ENCODE data around the gene SGMS1. TPM values are rescaled to one million over a fixed set of nuclear protein-coding genes. Genes with fewer than 3 reads are reported as not detected.

Gene SGMS1
- total and polyA plus RNA-seq, 8 donors, result 47.0 to 58.1 (median 54.0) TPM

GRCh38 chr10:50641626-50642025, 17.9 kb upstream of the SGMS1 start:
- no peak for ATAC-seq
- Histone ChIP-seq H3K36me3 (no peaks in the 10 kb centered on the region), H3K4me1 (peaks cover 0 to 9% of the 10 kb centered on the region in 2 donors), H3K27me3 (no peaks in the 10 kb centered on the region), H3K27ac (no peak overlapping the region), H3K9me3 (no peaks in the 10 kb centered on the region), H3K4me3 (no peak overlapping the region)
- TF ChIP-seq CTCF (IDR thresholded peaks at IDR 0.05), result no peak
- intact Hi-C loops (cut with DNase I), result no loop called here
- DNase-seq, result no peak

- intact Hi-C loops (cut with DNase I), result no loop called here
- no peaks in the 10 kb centered on the region for H3K36me3 ChIP-seq
- H3K27me3 ChIP-seq, result no peaks in the 10 kb centered on the region
- no peak for ATAC-seq
- no peak overlapping the region for H3K27ac ChIP-seq
- H3K4me1 ChIP-seq, result peaks cover 0 to 16% of the 10 kb centered on the region in 2 donors
- no peak for DNase-seq
- no peaks in the 10 kb centered on the region for H3K9me3 ChIP-seq
- H3K4me3 ChIP-seq, result no peak overlapping the region
- TF ChIP-seq CTCF (IDR thresholded peaks at IDR 0.05), result no peak
Measured at GRCh38 chr10:50640238-50640637, 16.5 kb upstream of the SGMS1 start.

- Histone ChIP-seq H3K27ac (no peak overlapping the region), H3K27me3 (no peaks in the 10 kb centered on the region), H3K4me3 (no peak overlapping the region), H3K36me3 (no peaks in the 10 kb centered on the region), H3K4me1 (peaks cover 0 to 16% of the 10 kb centered on the region in 2 donors), H3K9me3 (no peaks in the 10 kb centered on the region)
- intact Hi-C loops (cut with DNase I), result no loop called here
- TF ChIP-seq CTCF (IDR thresholded peaks at IDR 0.05), result no peak
- DNase-seq (no peak), ATAC-seq (no peak)
Measured at GRCh38 chr10:50636618-50637579, 13.1 kb upstream of the SGMS1 start.

GRCh38 chr10:50635286-50635685, 11.5 kb upstream of the SGMS1 start:
- Histone ChIP-seq H3K27ac (no peak overlapping the region), H3K36me3 (no peaks in the 10 kb centered on the region), H3K9me3 (no peaks in the 10 kb centered on the region), H3K4me1 (peaks cover 0 to 16% of the 10 kb centered on the region in 2 donors), H3K4me3 (no peak overlapping the region), H3K27me3 (no peaks in the 10 kb centered on the region)
- intact Hi-C loops (cut with DNase I), result no loop called here
- no peak for TF ChIP-seq CTCF (IDR thresholded peaks at IDR 0.05)
- ATAC-seq (no peak), DNase-seq (no peak)

- H3K27me3 ChIP-seq, result no peaks in the 10 kb centered on the region
- TF ChIP-seq CTCF (IDR thresholded peaks at IDR 0.05), result no peak
- DNase-seq, result no peak
- ATAC-seq, result no peak
- no peak overlapping the region for H3K4me3 ChIP-seq
- H3K4me1 ChIP-seq, result peaks cover 0 to 16% of the 10 kb centered on the region in 2 donors
- H3K36me3 ChIP-seq, result no peaks in the 10 kb centered on the region
- no peaks in the 10 kb centered on the region for H3K9me3 ChIP-seq
- intact Hi-C loops (cut with DNase I), result no loop called here
- H3K27ac ChIP-seq, result no peak overlapping the region
Measured at GRCh38 chr10:50634479-50634878, 10.7 kb upstream of the SGMS1 start.
